ENCODE measurements around the gene BBS5.
"Not testable (repeated sequence)": the region's sequence is repeated elsewhere in the genome, so short reads cannot be mapped to it uniquely, and the experiment has no call there.

BBS5 gene

GRCh38 chr2:169507698-169508097 lies 28.4 kb downstream of the BBS5 start:
- H3K36me3 Mint-ChIP-seq (ENCODE audit: low read depth) = peaks cover 10% of the 10 kb centered on the region
- no peaks in the 10 kb centered on the region for H3K27me3 Mint-ChIP-seq

GRCh38 chr2:169509298-169509885 lies 30.1 kb downstream of the BBS5 start, which contains the start of gene KLHL41:
Gene KLHL41 (plus strand): TSS chr2:169509702. CDS start chr2:169509779, 77 bp downstream.
- no peaks in the 10 kb centered on the region for H3K4me1 Mint-ChIP-seq (ENCODE audit: low read depth)
- H3K27ac Mint-ChIP-seq = no peak within 1 kb of the TSS
- H3K4me3 Mint-ChIP-seq = no peak within 1 kb of the TSS
- H3K27me3 Mint-ChIP-seq = no peaks in the 10 kb centered on the region
- H3K36me3 Mint-ChIP-seq (ENCODE audit: low read depth) = peaks cover 10% of the 10 kb centered on the region
- no peaks in the 10 kb centered on the region for H3K9me3 Mint-ChIP-seq
- intact Hi-C loops (cut with micrococcal nuclease) = no loop called here

More at GRCh38 chr2:169507698-169508097, 28.4 kb downstream of the BBS5 start:
- Mint-ChIP-seq H3K27ac (no peak overlapping the region), H3K9me3 (no peaks in the 10 kb centered on the region), H3K4me3 (no peak overlapping the region), H3K4me1 (ENCODE audit: low read depth) (no peaks in the 10 kb centered on the region)
- intact Hi-C loops (cut with micrococcal nuclease) = no loop called here

GRCh38 chr2:169509955-169510354 lies 30.7 kb downstream of the BBS5 start:
- no peaks in the 10 kb centered on the region for H3K4me1 Mint-ChIP-seq (ENCODE audit: low read depth)
- H3K36me3 Mint-ChIP-seq (ENCODE audit: low read depth) = peaks cover 7% of the 10 kb centered on the region

GRCh38 chr2:169510496-169510895 lies 31.2 kb downstream of the BBS5 start:
- no peaks in the 10 kb centered on the region for H3K9me3 Mint-ChIP-seq
- intact Hi-C loops (cut with micrococcal nuclease) = no loop called here
- no peak overlapping the region for H3K4me3 Mint-ChIP-seq
- peaks cover 2% of the 10 kb centered on the region for H3K36me3 Mint-ChIP-seq (ENCODE audit: low read depth)
- no peaks in the 10 kb centered on the region for H3K27me3 Mint-ChIP-seq
- H3K4me1 Mint-ChIP-seq (ENCODE audit: low read depth) = no peaks in the 10 kb centered on the region
- no peak overlapping the region for H3K27ac Mint-ChIP-seq

More at GRCh38 chr2:169509955-169510354, 30.7 kb downstream of the BBS5 start:
- H3K27ac Mint-ChIP-seq = no peak overlapping the region
- H3K27me3 Mint-ChIP-seq = no peaks in the 10 kb centered on the region
- H3K4me3 Mint-ChIP-seq = no peak overlapping the region
- H3K9me3 Mint-ChIP-seq = no peaks in the 10 kb centered on the region
- intact Hi-C loops (cut with micrococcal nuclease) = no loop called here

GRCh38 chr2:169511818-169512217 lies 32.5 kb downstream of the BBS5 start:
- Mint-ChIP-seq H3K27ac (no peak overlapping the region), H3K36me3 (ENCODE audit: low read depth) (no peaks in the 10 kb centered on the region), H3K9me3 (no peaks in the 10 kb centered on the region), H3K4me1 (ENCODE audit: low read depth) (no peaks in the 10 kb centered on the region), H3K27me3 (no peaks in the 10 kb centered on the region), H3K4me3 (no peak overlapping the region)
- intact Hi-C loops (cut with micrococcal nuclease) = no loop called here

GRCh38 chr2:169512525-169512924 lies 33.2 kb downstream of the BBS5 start:
- Mint-ChIP-seq H3K9me3 (no peaks in the 10 kb centered on the region), H3K27me3 (no peaks in the 10 kb centered on the region), H3K36me3 (ENCODE audit: low read depth) (no peaks in the 10 kb centered on the region), H3K27ac (no peak overlapping the region), H3K4me3 (no peak overlapping the region), H3K4me1 (ENCODE audit: low read depth) (no peaks in the 10 kb centered on the region)
- intact Hi-C loops (cut with micrococcal nuclease) = no loop called here

- intact Hi-C loops (cut with micrococcal nuclease) = no loop called here
- Mint-ChIP-seq H3K4me3 (no peak overlapping the region), H3K27ac (no peak overlapping the region)
Measured at GRCh38 chr2:169513094-169513493, 33.8 kb downstream of the BBS5 start.

GRCh38 chr2:169513926-169514325 lies 34.6 kb downstream of the BBS5 start:
- Mint-ChIP-seq H3K27ac (no peak overlapping the region), H3K4me1 (ENCODE audit: low read depth) (no peaks in the 10 kb centered on the region), H3K36me3 (ENCODE audit: low read depth) (no peaks in the 10 kb centered on the region), H3K27me3 (no peaks in the 10 kb centered on the region), H3K9me3 (no peaks in the 10 kb centered on the region), H3K4me3 (no peak overlapping the region)
- intact Hi-C loops (cut with micrococcal nuclease) = no loop called here

More at GRCh38 chr2:169513094-169513493, 33.8 kb downstream of the BBS5 start:
- Mint-ChIP-seq H3K9me3 (no peaks in the 10 kb centered on the region), H3K27me3 (no peaks in the 10 kb centered on the region), H3K36me3 (ENCODE audit: low read depth) (no peaks in the 10 kb centered on the region), H3K4me1 (ENCODE audit: low read depth) (no peaks in the 10 kb centered on the region)

GRCh38 chr2:169514758-169515157 lies 35.5 kb downstream of the BBS5 start:
- intact Hi-C loops (cut with micrococcal nuclease); H3K27ac Mint-ChIP-seq; H3K27me3 Mint-ChIP-seq; H3K9me3 Mint-ChIP-seq; H3K36me3 Mint-ChIP-seq (ENCODE audit: low read depth); H3K4me1 Mint-ChIP-seq (ENCODE audit: low read depth); H3K4me3 Mint-ChIP-seq: not testable (repeated sequence)

GRCh38 chr2:169516488-169516995 lies 37.2 kb downstream of the BBS5 start:
- intact Hi-C loops (cut with micrococcal nuclease); H3K9me3 Mint-ChIP-seq; H3K36me3 Mint-ChIP-seq (ENCODE audit: low read depth); H3K4me3 Mint-ChIP-seq; H3K27me3 Mint-ChIP-seq; H3K4me1 Mint-ChIP-seq (ENCODE audit: low read depth); H3K27ac Mint-ChIP-seq: not testable (repeated sequence)

- Mint-ChIP-seq H3K9me3 (no peaks in the 10 kb centered on the region), H3K27ac (no peak overlapping the region), H3K4me3 (no peak overlapping the region), H3K27me3 (no peaks in the 10 kb centered on the region), H3K4me1 (ENCODE audit: low read depth) (no peaks in the 10 kb centered on the region), H3K36me3 (ENCODE audit: low read depth) (no peaks in the 10 kb centered on the region)
- intact Hi-C loops (cut with micrococcal nuclease) = no loop called here
Measured at GRCh38 chr2:169520896-169521295, 41.6 kb downstream of the BBS5 start.

- Mint-ChIP-seq H3K27ac (no peak overlapping the region), H3K36me3 (ENCODE audit: low read depth) (peaks cover 16% of the 10 kb centered on the region), H3K9me3 (no peaks in the 10 kb centered on the region), H3K4me1 (ENCODE audit: low read depth) (peaks cover 2% of the 10 kb centered on the region), H3K27me3 (no peaks in the 10 kb centered on the region), H3K4me3 (no peak overlapping the region)
- intact Hi-C loops (cut with micrococcal nuclease) = no loop called here
Measured at GRCh38 chr2:169523681-169524080, 44.4 kb downstream of the BBS5 start.

GRCh38 chr2:169525434-169525833 lies 46.1 kb downstream of the BBS5 start:
- H3K27ac Mint-ChIP-seq = no peak overlapping the region
- no peak overlapping the region for H3K4me3 Mint-ChIP-seq
- H3K9me3 Mint-ChIP-seq = no peaks in the 10 kb centered on the region
- intact Hi-C loops (cut with micrococcal nuclease) = no loop called here
- peaks cover 6% of the 10 kb centered on the region for H3K4me1 Mint-ChIP-seq (ENCODE audit: low read depth)
- no peaks in the 10 kb centered on the region for H3K27me3 Mint-ChIP-seq
- H3K36me3 Mint-ChIP-seq (ENCODE audit: low read depth) = peaks cover 33% of the 10 kb centered on the region

GRCh38 chr2:169526451-169526850 lies 47.2 kb downstream of the BBS5 start:
- peaks cover 41% of the 10 kb centered on the region for H3K36me3 Mint-ChIP-seq (ENCODE audit: low read depth)
- peaks cover 6% of the 10 kb centered on the region for H3K4me1 Mint-ChIP-seq (ENCODE audit: low read depth)
- H3K4me3 Mint-ChIP-seq = no peak overlapping the region
- intact Hi-C loops (cut with micrococcal nuclease) = no loop called here
- H3K27me3 Mint-ChIP-seq = no peaks in the 10 kb centered on the region
- no peaks in the 10 kb centered on the region for H3K9me3 Mint-ChIP-seq
- no peak overlapping the region for H3K27ac Mint-ChIP-seq

GRCh38 chr2:169528271-169528701 lies 49.0 kb downstream of the BBS5 start:
- Mint-ChIP-seq H3K36me3 (ENCODE audit: low read depth) (peaks cover 58% of the 10 kb centered on the region), H3K4me3 (no peak overlapping the region), H3K9me3 (no peaks in the 10 kb centered on the region), H3K4me1 (ENCODE audit: low read depth) (peaks cover 6% of the 10 kb centered on the region), H3K27me3 (no peaks in the 10 kb centered on the region), H3K27ac (no peak overlapping the region)
- intact Hi-C loops (cut with micrococcal nuclease) = no loop called here
